Measurements from ENCODE around the gene CEACAM18. TPM values are rescaled to one million over a fixed set of nuclear protein-coding genes. Genes with fewer than 3 reads are reported as not detected.

The CEACAM18 gene
- total RNA-seq, 1 donor from 2014 or later = not detected

- Histone ChIP-seq H3K27me3 (no peaks in the 10 kb centered on the region), H3K4me1 (no peaks in the 10 kb centered on the region), H3K27ac (no peak overlapping the region), H3K9me3 (no peaks in the 10 kb centered on the region), H3K4me3 (no peak overlapping the region), H3K36me3 (no peaks in the 10 kb centered on the region)
- no peak for TF ChIP-seq CTCF (IDR thresholded peaks at IDR 0.05)
- no peak for DNase-seq (ENCODE audit: low spot score in 2 of 2)
- intact Hi-C loops (cut with DNase I) = no loop called here
Measured at GRCh38 chr19:51466723-51467122, 11.6 kb upstream of the CEACAM18 start.

DNA sequence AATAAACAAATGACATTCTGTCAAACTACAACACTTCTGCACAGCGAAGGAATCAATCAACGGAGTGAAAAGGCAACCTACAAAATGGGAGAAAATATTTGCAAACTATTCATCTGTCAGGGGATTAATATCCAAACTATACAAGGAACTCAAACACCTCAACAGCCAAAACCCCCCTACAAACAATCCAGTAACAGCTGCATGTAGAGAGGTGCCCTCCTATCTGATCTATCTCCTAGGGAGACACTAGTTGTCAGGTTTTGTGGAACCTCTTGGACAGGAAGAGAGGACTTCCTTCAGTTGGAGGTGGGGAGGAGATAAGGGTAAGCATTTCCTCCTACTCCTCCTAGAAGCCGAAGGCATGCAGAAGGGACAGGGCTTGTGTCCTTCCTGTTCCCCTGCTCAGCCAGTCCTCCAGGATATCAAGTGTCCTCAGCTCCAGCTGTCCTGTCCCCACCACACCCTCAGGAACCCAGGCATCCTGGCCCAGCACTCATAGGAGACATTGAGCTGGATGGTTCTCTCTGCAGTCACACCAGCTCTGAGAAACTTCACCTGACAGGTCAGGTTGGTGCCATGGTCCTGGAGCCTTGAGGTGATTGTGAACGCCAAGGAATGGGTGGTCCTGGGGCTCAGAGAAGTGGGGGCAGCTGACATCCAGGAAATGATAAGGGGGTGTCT lies 10.3 kb upstream of the CEACAM18 start:
- DNase-seq (ENCODE audit: low spot score in 2 of 2) = peak in 1 of 2 donors; percentile 50
- Histone ChIP-seq H3K27ac (no peak overlapping the region), H3K36me3 (no peaks in the 10 kb centered on the region), H3K9me3 (no peaks in the 10 kb centered on the region), H3K27me3 (no peaks in the 10 kb centered on the region), H3K4me1 (no peaks in the 10 kb centered on the region), H3K4me3 (no peak overlapping the region)
- TF ChIP-seq CTCF (IDR thresholded peaks at IDR 0.05) = no peak
- intact Hi-C loops (cut with DNase I) = no loop called here

DNA sequence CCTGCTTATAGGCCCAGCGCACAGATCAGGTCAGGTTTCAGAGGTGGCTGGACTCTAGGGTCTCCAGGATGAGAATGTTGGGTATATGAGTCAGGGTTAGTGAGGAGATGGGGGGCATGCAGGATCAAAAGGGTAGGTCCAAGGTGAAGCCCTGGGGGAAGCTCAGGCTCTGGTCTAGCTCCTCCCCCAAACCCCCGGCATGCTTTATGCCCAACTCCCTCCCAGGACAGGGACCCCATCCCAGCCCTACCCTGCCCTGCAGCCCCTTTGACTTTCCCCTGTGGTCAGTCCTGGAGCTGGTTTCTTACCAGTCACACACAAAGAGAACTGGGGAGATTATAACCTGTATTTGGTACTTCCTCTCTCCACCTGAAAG lies 9.8 kb upstream of the CEACAM18 start:
- Histone ChIP-seq H3K27me3 (no peaks in the 10 kb centered on the region), H3K4me3 (no peak overlapping the region), H3K4me1 (no peaks in the 10 kb centered on the region), H3K9me3 (no peaks in the 10 kb centered on the region), H3K27ac (no peak overlapping the region), H3K36me3 (no peaks in the 10 kb centered on the region)
- peak in 1 of 2 donors; percentile 41 for DNase-seq (ENCODE audit: low spot score in 2 of 2)
- TF ChIP-seq CTCF (IDR thresholded peaks at IDR 0.05) = no peak
- intact Hi-C loops (cut with DNase I) = no loop called here

DNA sequence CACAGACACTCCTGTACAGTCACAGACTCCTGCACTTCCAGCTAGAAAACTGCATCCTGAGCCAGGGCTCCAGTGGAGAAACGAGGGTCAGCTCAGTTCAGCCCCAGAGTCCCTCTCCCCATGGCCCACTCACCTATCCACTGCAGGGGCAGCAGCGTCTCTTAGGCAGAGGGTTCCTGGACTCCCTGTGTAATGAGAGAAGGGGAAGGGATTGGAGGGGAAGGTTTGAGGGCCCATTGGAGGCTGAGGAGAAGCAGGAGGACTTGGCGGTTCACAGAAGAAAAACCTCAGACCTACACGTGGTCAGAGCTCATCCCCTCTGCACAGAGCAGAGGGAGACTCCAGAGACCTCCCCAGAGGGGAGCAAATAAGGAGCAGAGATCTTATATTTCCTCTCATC lies 9.2 kb upstream of the CEACAM18 start:
- Histone ChIP-seq H3K4me3 (no peak overlapping the region), H3K27me3 (no peaks in the 10 kb centered on the region), H3K27ac (no peak overlapping the region), H3K9me3 (no peaks in the 10 kb centered on the region), H3K36me3 (no peaks in the 10 kb centered on the region), H3K4me1 (no peaks in the 10 kb centered on the region)
- peak in 1 of 2 donors; percentile 51 for DNase-seq (ENCODE audit: low spot score in 2 of 2)
- TF ChIP-seq CTCF (IDR thresholded peaks at IDR 0.05) = no peak
- intact Hi-C loops (cut with DNase I) = no loop called here

DNA sequence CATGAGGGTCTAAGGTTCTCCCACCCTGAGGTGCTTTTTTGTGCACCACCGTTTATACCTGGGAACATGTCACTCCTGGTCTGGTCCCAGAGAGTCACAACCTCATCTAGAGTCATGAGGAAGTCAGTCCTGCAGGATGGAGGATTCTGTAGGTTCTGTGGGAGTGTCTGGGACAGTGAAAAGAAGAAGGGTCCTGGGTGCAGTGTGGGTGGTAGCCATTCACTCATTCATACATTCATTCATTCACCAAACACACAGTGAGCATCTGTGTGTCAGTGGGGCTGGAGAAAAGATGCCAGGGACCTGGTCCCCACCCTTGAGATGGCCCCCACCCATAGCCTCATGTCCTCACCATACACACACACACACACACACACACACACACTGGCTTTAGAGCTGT lies 8.7 kb upstream of the CEACAM18 start:
- no peak for TF ChIP-seq CTCF (IDR thresholded peaks at IDR 0.05)
- Histone ChIP-seq H3K27ac (no peak overlapping the region), H3K27me3 (no peaks in the 10 kb centered on the region), H3K4me1 (no peaks in the 10 kb centered on the region), H3K4me3 (no peak overlapping the region), H3K9me3 (no peaks in the 10 kb centered on the region), H3K36me3 (no peaks in the 10 kb centered on the region)
- intact Hi-C loops (cut with DNase I) = loop anchor here (10.0 kb wide), 1 partner anchor 305 kb away; no protein-coding TSS in a partner anchor
- DNase-seq (ENCODE audit: low spot score in 2 of 2) = peak in 1 of 2 donors; percentile 27

Data from ascending aorta (tissue), 2 donors.